Measurements from ENCODE around the gene TRIM10.

- no peak for TF ChIP-seq POLR2A (IDR thresholded peaks at IDR 0.05)
- TF ChIP-seq CTCF (IDR thresholded peaks at IDR 0.05), result no peak
These were observed 56.4 kb downstream of the TRIM10 start for GRCh38 chr6:30104661-30105060.

Measured in suprapubic skin (tissue), 3 donors.